ENCODE measurements around the gene CORO2B. TPM values are rescaled to one million over a fixed set of nuclear protein-coding genes. Genes with fewer than 3 reads are reported as not detected.

CORO2B gene
- total RNA-seq, 4 donors from 2014 or later, result 1.3 to 3.3 (median 2.3) TPM

DNA sequence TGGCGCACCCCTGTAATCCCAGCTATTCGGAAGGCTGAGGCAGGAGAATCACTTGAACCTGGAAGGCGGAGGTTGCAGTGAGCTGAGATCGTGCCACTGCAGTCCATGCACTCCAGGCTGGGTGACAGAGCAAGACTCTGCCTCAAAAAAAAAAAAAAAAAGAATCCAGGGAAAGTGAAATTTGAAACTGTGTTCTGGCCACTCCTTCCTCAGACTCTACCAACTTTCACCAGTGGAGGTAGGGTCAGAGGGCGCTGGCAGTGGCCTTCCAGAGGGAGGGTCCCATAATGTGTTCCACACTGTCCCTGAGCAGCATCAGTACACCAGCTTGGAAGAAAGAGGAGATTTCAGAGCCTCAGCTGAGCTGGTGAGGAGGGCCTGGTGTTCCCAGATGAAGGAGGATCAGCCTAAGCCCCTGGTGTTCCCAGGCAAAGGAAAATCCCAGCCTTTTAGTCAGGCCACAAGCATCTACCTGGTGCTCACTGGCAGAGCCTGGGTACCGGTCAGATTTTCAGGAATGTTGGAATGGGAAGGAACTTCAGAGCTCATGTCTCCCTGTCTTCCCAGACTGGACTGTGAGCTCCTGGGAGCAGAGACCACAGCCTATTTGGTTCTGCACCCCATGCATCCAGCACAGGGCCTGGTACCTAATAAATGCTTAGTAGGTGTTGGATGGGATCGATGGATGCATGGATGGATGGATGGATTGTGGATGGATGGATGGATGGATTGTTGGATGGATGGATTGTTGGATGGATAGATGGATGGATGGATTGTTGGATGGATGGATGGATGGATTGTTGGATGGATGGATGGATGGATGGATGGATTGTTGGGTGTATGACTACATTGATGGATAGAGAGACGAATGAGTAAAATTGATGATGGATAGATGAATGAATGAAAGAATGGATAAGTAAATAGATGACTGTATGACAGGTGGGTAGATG, 117.9 kb downstream of the CORO2B start:
- H3K27ac ChIP-seq, result no peak overlapping the region
- no peaks in the 10 kb centered on the region for H3K9me3 ChIP-seq
- DNase-seq (ENCODE audit: low spot score in 2 of 2), result no peak
- TF ChIP-seq EP300 (IDR thresholded peaks at IDR 0.05) (no peak), POLR2A (IDR thresholded peaks at IDR 0.05) (no peak)
- TF ChIP-seq, protein P1, sequence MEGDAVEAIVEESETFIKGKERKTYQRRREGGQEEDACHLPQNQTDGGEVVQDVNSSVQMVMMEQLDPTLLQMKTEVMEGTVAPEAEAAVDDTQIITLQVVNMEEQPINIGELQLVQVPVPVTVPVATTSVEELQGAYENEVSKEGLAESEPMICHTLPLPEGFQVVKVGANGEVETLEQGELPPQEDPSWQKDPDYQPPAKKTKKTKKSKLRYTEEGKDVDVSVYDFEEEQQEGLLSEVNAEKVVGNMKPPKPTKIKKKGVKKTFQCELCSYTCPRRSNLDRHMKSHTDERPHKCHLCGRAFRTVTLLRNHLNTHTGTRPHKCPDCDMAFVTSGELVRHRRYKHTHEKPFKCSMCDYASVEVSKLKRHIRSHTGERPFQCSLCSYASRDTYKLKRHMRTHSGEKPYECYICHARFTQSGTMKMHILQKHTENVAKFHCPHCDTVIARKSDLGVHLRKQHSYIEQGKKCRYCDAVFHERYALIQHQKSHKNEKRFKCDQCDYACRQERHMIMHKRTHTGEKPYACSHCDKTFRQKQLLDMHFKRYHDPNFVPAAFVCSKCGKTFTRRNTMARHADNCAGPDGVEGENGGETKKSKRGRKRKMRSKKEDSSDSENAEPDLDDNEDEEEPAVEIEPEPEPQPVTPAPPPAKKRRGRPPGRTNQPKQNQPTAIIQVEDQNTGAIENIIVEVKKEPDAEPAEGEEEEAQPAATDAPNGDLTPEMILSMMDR (IDR thresholded peaks at IDR 0.05), result no peak
- no peaks in the 10 kb centered on the region for H3K27me3 ChIP-seq
- H3K4me3 ChIP-seq, result no peak overlapping the region
- H3K4me1 ChIP-seq, result peaks cover 35% of the 10 kb centered on the region
- H3K36me3 ChIP-seq, result peaks cover 5% of the 10 kb centered on the region
- WGBS, result 89% methylated on average over 8 of the region's 8 CpGs

DNA sequence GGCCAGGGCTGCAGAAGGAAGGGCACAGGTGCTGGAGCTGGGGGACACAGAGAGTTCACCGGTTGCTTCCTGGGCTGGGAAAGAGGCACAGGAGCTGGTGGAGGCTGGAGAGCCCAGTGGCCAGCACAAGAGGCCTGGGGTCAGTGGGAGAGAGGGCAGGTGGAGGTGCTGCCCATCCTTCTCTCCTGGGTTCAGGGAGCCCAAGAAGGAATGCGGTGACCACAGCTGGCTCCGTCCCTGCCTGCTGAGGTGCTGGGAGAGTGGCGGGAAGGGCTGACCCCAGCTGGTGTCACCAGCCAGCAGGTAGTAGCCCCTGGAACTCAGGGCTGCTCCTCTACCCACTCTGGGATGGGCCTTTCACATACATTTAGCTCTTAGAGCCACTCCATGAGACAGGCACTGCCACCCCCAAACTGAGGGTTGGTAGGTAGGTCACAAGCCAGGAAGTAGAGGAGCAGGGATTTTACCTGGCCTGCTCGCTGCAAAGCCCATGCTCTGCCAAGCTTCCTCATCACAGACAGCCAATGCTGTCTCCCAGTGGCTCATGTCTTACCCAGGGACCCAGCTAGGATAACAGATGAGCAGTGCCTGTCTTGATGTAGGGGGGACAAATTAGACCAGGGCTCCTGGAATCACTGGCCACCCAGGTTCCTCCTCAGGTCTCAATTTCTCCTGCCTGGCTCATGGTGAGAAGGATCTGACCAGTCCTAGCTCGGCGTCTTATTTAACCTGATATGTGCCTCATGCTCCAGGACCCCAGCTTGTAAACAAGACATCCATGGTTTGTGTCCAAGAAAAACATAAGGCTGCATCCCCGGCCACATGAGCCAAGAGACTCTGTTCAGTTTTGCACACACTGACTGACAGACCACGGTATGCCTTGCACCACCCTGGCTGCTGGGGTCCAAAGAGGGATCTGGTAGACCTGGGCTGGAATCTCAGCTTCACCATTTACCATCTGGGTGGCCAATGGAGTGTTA, 119.2 kb downstream of the CORO2B start:
- Histone ChIP-seq H3K4me3 (no peak overlapping the region), H3K27me3 (no peaks in the 10 kb centered on the region), H3K9me3 (no peaks in the 10 kb centered on the region), H3K4me1 (peaks cover 25% of the 10 kb centered on the region), H3K27ac (no peak overlapping the region), H3K36me3 (peaks cover 5% of the 10 kb centered on the region)
- TF ChIP-seq POLR2A (IDR thresholded peaks at IDR 0.05), result no peak
- DNase-seq (ENCODE audit: low spot score in 2 of 2), result no peak
- WGBS, result 91% methylated on average over 6 of the region's 9 CpGs

DNA sequence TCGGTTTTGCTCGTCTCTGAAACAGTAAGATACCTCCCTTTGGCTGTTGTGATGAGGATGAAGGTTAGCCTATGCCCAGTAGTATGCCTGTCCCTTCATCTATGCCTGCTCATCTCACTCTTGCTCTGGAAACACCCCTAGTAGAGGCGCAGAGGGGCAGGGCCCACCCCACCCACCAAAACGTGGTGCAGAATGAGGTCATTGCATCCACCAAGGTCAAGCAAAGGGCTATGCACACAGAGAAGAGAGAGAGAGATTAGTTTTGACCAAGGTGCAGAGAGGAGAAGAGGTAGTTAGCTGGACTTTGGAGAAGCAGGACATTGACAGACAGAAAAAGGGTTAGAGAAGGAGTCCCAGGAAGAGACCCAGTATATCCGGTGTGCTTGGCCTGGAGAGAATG, 119.9 kb downstream of the CORO2B start:
- WGBS, result 80% methylated on average over 5 of the region's 5 CpGs
- Histone ChIP-seq H3K4me1 (peaks cover 20% of the 10 kb centered on the region), H3K36me3 (peaks cover 5% of the 10 kb centered on the region), H3K9me3 (no peaks in the 10 kb centered on the region), H3K27ac (no peak overlapping the region), H3K4me3 (no peak overlapping the region), H3K27me3 (no peaks in the 10 kb centered on the region)
- DNase-seq (ENCODE audit: low spot score in 2 of 2), result no peak
- TF ChIP-seq POLR2A (IDR thresholded peaks at IDR 0.05), result no peak
- TF ChIP-seq POLR2AphosphoS5 (IDR thresholded peaks at IDR 0.05), result no peak
- TF ChIP-seq, protein P1 (IDR thresholded peaks at IDR 0.05), result no peak
- TF ChIP-seq EP300 (IDR thresholded peaks at IDR 0.05), result no peak

DNA sequence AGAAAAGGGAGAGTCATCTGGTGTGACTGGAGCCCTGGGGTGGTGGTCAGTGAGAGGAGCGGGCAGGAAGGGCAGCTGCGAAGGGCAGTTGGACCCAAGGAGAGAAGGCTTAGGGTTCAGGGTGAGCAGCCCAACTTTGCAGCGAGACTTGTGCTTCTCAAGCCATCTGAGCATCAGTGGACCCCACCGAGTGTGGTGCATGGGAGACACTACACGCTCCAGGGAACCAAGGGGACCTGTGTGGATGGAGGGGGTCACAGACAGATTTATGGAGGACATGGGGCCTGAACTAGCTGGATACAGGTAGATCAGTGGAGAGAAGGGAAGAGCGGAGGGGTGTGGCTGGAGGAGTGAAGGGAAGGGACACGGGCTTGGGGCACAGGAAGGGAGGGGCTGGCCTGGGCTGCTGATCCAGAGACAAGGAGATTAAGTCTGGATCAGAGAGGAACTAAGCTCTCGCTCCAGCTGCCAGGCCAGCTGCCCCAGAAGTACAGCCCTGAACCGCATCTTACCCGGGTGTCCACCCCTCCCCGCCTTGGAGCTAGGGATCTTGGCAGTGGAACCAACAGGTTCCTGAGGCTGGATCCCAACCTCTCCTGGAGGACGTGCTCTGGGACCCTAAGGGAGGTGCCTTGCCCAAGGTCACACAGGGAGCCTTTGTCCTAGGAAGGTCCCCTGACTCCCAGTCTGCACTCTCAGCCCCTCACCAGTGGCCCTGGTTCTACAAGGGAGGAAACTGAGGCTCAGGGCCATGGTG, 120.5 kb downstream of the CORO2B start:
- Histone ChIP-seq H3K4me1 (peaks cover 22% of the 10 kb centered on the region), H3K36me3 (peaks cover 5% of the 10 kb centered on the region), H3K4me3 (no peak overlapping the region), H3K27ac (no peak overlapping the region), H3K27me3 (no peaks in the 10 kb centered on the region), H3K9me3 (no peaks in the 10 kb centered on the region)
- TF ChIP-seq, protein P1 (IDR thresholded peaks at IDR 0.05), result no peak
- TF ChIP-seq POLR2A (IDR thresholded peaks at IDR 0.05) (no peak), POLR2AphosphoS5 (IDR thresholded peaks at IDR 0.05) (no peak), EP300 (IDR thresholded peaks at IDR 0.05) (no peak)
- DNase-seq (ENCODE audit: low spot score in 2 of 2), result no peak
- WGBS, result 80% methylated on average over 11 of the region's 12 CpGs

DNA sequence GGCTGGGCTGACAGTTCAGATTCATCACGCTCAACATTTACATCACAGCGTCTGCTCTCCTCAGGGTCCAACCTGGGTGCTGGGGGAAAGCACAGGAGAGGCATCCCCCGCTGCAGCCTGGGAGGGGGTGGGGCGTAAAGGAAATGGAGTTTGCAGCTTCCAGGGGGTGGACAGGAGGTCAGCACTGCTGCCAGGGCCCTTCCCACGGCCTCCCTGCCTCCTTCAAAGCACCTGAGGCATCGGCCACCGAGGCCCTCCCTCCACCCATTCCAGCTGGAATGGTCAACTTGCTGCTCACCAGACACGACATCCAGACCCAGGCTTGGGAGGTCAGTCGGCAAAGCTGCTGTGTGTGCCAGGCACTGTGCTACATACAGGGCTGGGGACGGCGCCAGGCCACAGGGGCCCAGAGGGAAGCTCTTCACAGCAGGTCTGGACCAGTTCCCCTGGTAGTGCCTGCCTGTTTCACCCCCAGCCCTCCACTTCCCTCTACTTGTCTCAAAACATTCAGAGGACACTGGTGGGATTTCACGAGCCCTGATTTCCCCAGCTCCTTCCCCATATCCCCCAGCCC, 121.2 kb downstream of the CORO2B start:
- no peaks in the 10 kb centered on the region for H3K27me3 ChIP-seq
- H3K27ac ChIP-seq, result no peak overlapping the region
- peaks cover 5% of the 10 kb centered on the region for H3K36me3 ChIP-seq
- H3K4me3 ChIP-seq, result no peak overlapping the region
- no peaks in the 10 kb centered on the region for H3K9me3 ChIP-seq
- TF ChIP-seq POLR2AphosphoS5 (IDR thresholded peaks at IDR 0.05) (no peak), POLR2A (IDR thresholded peaks at IDR 0.05) (no peak), EP300 (IDR thresholded peaks at IDR 0.05) (no peak)
- TF ChIP-seq, protein P1 (IDR thresholded peaks at IDR 0.05), result no peak
- 38% methylated on average over 8 of the region's 12 CpGs for WGBS
- peaks cover 29% of the 10 kb centered on the region for H3K4me1 ChIP-seq
- no peak for DNase-seq (ENCODE audit: low spot score in 2 of 2)
